MM.1S (cell line): ENCODE measurements around the gene RAB37.

Experiments
- DNase-seq: peaks from one replicate; pipeline ENCODE4 v3.0.0-alpha.2; 2015
- H2AFZ ChIP-seq: fragments of 300-600 bp; sonication (generic); 2 replicates; pipeline ENCODE4 v1.6.0; 2016; ENCODE audit warnings: antibody characterized with exemption, low read length
- H3F3A ChIP-seq: fragments of 300-600 bp; sonication (generic); 2 replicates; pipeline ENCODE4 v1.6.1; 2016; ENCODE audit warnings: mild to moderate bottlenecking, antibody characterized with exemption, low read length, moderate library complexity, mixed read lengths; ENCODE audit not compliant: insufficient read depth
- H3K27ac ChIP-seq: fragments of 300-600 bp; sonication (generic); 2 replicates; pipeline ENCODE4 v1.5.1; 2016; ENCODE audit warnings: mild to moderate bottlenecking, low read length
- H3K27me3 ChIP-seq: fragments of 300-600 bp; sonication (generic); replicated peaks from 2 replicates; pipeline ENCODE4 v1.6.0; 2016; ENCODE audit warnings: low read length; ENCODE audit not compliant: insufficient read depth
- H3K36me3 ChIP-seq: fragments of 300-600 bp; sonication (generic); replicated peaks from 2 replicates; pipeline ENCODE4 v1.6.1; 2016; ENCODE audit warnings: mild to moderate bottlenecking, low read length, mixed read lengths; ENCODE audit not compliant: insufficient read depth
- H3K4me1 ChIP-seq: fragments of 300-600 bp; sonication (generic); 2 replicates; pipeline ENCODE4 v1.6.1; 2016; ENCODE audit warnings: low read length, mixed read lengths
- H3K4me2 ChIP-seq: fragments of 300-600 bp; sonication (generic); 2 replicates; pipeline ENCODE4 v1.6.0; 2016; ENCODE audit warnings: low read depth, low read length
- H3K4me3 ChIP-seq: fragments of 300-600 bp; sonication (generic); 2 replicates; pipeline ENCODE4 v1.5.1; 2016; ENCODE audit warnings: low read length, mixed read lengths
- H3K79me2 ChIP-seq: fragments of 300-600 bp; sonication (generic); 2 replicates; pipeline ENCODE4 v1.6.1; 2016; ENCODE audit warnings: mixed run types, low read length, mixed read lengths
- H3K9ac ChIP-seq: fragments of 300-600 bp; sonication (generic); 2 replicates; pipeline ENCODE4 v1.6.1; 2016; ENCODE audit warnings: low read length, mixed read lengths
- H3K9me2 ChIP-seq: fragments of 300-600 bp; sonication (generic); replicated peaks from 2 replicates; pipeline ENCODE4 v1.6.1; 2016; ENCODE audit warnings: mild to moderate bottlenecking, low read length, mixed read lengths; ENCODE audit not compliant: insufficient read depth
- H3K9me3 ChIP-seq: fragments of 300-600 bp; sonication (generic); replicated peaks from 2 replicates; pipeline ENCODE4 v1.6.1; 2016; ENCODE audit warnings: mild to moderate bottlenecking, low read length, mixed read lengths; ENCODE audit not compliant: insufficient read depth
- H4K20me1 ChIP-seq: fragments of 300-600 bp; sonication (generic); 2 replicates; pipeline ENCODE4 v1.6.1; 2016; ENCODE audit warnings: mild to moderate bottlenecking, low read length, moderate library complexity, mixed read lengths; ENCODE audit not compliant: insufficient read depth
- EZH2 ChIP-seq: fragments of 300-600 bp; sonication (generic); optimal IDR thresholded peaks from 2 replicates; pipeline ENCODE3; 2017; ENCODE audit warnings: low read depth, mild to moderate bottlenecking, antibody characterized with exemption, low read length, mixed read lengths
- EZH2phosphoT487 ChIP-seq: fragments of 300-600 bp; sonication (generic); IDR thresholded peaks from 2 replicates; pipeline ENCODE4 v1.6.1; 2018; ENCODE audit warnings: antibody characterized with exemption, low read length
- TF ChIP-seq, protein P1 (sequence below): fragments of 300-600 bp; sonication (generic); IDR thresholded peaks from 2 replicates; pipeline ENCODE4 v1.5.1; 2016; ENCODE audit warnings: antibody characterized with exemption, low read length, mixed read lengths

The RAB37 gene

DNA sequence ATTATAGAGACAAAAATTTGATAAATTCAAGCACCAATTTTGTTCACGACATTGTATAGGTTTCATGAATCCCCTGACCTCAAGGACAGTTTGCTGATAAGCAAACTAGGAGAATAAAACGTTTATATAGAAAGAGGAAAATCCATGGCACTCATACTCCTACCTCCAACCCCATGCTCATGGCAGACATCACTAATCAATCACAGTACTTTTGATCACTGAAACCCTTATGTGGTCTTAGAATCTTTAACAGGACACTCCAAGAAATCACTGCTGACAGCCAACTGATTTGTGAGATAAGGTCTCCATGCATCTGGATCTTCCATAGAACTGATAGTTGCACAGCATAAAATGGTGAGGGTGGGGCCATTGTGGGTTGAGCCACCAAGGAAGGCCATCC lies 6.7 kb downstream of the RAB37 start:
- Histone ChIP-seq H3K36me3 (no peaks in the 10 kb centered on the region), H3K79me2 (peaks cover 42% of the 10 kb centered on the region), H3K27ac (no peak overlapping the region), H3K27me3 (no peaks in the 10 kb centered on the region), H3K4me3 (no peak overlapping the region), H3K9me3 (no peaks in the 10 kb centered on the region), H3K9ac (no peak overlapping the region), H3K4me1 (peaks cover 52% of the 10 kb centered on the region), H3K4me2 (no peak overlapping the region), H2AFZ (no peak overlapping the region), H4K20me1 (no peaks in the 10 kb centered on the region; the same call in 1 of the 2 replicates), H3K9me2 (no peaks in the 10 kb centered on the region), H3F3A (peaks cover 37% of the 10 kb centered on the region)
- DNase-seq, result no peak
- TF ChIP-seq EZH2phosphoT487 (no peak), EZH2 (no peak)
- TF ChIP-seq, protein P1, sequence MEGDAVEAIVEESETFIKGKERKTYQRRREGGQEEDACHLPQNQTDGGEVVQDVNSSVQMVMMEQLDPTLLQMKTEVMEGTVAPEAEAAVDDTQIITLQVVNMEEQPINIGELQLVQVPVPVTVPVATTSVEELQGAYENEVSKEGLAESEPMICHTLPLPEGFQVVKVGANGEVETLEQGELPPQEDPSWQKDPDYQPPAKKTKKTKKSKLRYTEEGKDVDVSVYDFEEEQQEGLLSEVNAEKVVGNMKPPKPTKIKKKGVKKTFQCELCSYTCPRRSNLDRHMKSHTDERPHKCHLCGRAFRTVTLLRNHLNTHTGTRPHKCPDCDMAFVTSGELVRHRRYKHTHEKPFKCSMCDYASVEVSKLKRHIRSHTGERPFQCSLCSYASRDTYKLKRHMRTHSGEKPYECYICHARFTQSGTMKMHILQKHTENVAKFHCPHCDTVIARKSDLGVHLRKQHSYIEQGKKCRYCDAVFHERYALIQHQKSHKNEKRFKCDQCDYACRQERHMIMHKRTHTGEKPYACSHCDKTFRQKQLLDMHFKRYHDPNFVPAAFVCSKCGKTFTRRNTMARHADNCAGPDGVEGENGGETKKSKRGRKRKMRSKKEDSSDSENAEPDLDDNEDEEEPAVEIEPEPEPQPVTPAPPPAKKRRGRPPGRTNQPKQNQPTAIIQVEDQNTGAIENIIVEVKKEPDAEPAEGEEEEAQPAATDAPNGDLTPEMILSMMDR, result no peak

DNA sequence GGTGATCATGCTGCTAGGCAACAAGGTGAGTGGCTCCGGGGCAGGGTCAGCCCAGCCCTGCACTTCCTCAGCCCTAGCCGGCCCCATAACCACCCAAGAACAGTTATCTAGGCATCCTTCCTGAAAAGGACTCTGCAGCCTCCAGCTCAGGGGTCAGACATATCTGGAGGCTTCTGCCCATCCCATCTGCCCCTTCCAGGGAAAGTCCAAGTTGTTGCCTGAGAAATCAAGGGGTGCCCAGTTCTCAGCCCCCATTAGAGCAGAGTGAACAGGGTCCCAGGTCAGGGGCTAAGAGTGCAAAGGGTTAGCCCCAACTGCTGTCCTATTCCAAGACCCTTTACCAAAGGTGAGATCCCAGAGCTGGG lies 7.3 kb downstream of the RAB37 start:
- H3K79me2 ChIP-seq, result peaks cover 47% of the 10 kb centered on the region
- H3K4me1 ChIP-seq, result peaks cover 47% of the 10 kb centered on the region
- H3K27ac ChIP-seq, result peak overlapping the region; percentile 5; the same call in 1 of the 2 replicates
- no peaks in the 10 kb centered on the region for H3K27me3 ChIP-seq
- H4K20me1 ChIP-seq, result peaks cover 4% of the 10 kb centered on the region
- H3K36me3 ChIP-seq, result no peaks in the 10 kb centered on the region
- H3F3A ChIP-seq, result peaks cover 36% of the 10 kb centered on the region
- no peak overlapping the region for H3K9ac ChIP-seq
- H2AFZ ChIP-seq, result peak overlapping the region; percentile 25; the same call in 1 of the 2 replicates
- no peaks in the 10 kb centered on the region for H3K9me3 ChIP-seq
- DNase-seq, result no peak
- no peak for TF ChIP-seq EZH2phosphoT487
- TF ChIP-seq EZH2, result no peak
- TF ChIP-seq, protein P1, result no peak
- no peaks in the 10 kb centered on the region for H3K9me2 ChIP-seq
- no peak overlapping the region for H3K4me3 ChIP-seq
- H3K4me2 ChIP-seq, result no peak overlapping the region

DNA sequence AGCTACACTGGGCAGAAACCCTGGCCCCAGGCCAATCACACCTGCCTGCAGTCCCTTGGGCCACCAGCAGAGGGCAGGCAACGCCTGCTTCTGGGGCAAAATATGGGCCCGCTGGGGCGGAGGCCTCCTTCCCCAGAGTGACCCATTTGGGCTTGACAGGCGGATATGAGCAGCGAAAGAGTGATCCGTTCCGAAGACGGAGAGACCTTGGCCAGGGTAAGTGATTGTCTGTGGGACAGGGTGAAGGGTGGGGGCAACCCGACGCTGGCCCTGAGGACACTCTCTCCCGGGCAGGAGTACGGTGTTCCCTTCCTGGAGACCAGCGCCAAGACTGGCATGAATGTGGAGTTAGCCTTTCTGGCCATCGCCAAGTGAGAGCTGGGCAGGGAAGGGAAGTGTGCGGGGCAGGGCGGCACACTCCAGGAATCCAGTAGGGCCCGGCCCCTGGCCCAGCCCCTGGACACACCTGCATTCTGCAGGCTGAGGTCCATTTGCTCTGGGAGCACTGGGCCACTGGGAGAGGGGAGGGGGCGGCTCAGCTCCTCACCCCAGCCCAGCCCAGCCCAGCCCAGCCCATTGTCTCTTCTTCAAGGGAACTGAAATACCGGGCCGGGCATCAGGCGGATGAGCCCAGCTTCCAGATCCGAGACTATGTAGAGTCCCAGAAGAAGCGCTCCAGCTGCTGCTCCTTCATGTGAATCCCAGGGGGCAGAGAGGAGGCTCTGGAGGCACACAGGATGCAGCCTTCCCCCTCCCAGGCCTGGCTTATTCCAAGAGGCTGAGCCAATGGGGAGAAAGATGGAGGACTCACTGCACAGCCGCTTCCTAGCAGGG lies 7.9 kb downstream of the RAB37 start:
- Histone ChIP-seq H3K27ac (no peak overlapping the region), H3F3A (peaks cover 41% of the 10 kb centered on the region), H3K9me3 (no peaks in the 10 kb centered on the region), H3K4me3 (peak overlapping the region; percentile 44), H3K4me2 (peak overlapping the region; percentile 72), H3K36me3 (no peaks in the 10 kb centered on the region), H3K9ac (peak overlapping the region; percentile 22; the same call in 1 of the 2 replicates), H3K27me3 (no peaks in the 10 kb centered on the region), H3K79me2 (peaks cover 53% of the 10 kb centered on the region), H4K20me1 (peaks cover 10% of the 10 kb centered on the region), H3K9me2 (no peaks in the 10 kb centered on the region), H3K4me1 (peaks cover 46% of the 10 kb centered on the region), H2AFZ (peak overlapping the region; percentile 64)
- DNase-seq, result peak; percentile 81
- TF ChIP-seq EZH2 (no peak), EZH2phosphoT487 (no peak)
- TF ChIP-seq, protein P1, result peak; percentile 99
